Stomach (tissue), 9 donors: Measurements from ENCODE around the gene PLD4. TPM values are rescaled to one million over a fixed set of nuclear protein-coding genes. Genes with fewer than 3 reads are reported as not detected.

ENCODE experiments used
- DNase-seq, 2 donors: peaks; one replicate each; pipeline versions ENCODE4 v3.0.0 to v3.0.0-alpha.2; 2013 to 2019
- H3K27ac ChIP-seq, 5 donors: fragments of 200-600 bp in 4 of 5; sonication (generic) in 4 of 5; one replicate each; pipeline ENCODE4 v1.5.1; 2013 to 2019; ENCODE audit warnings: mild to moderate bottlenecking in 1 of 5, moderate library complexity in 1 of 5
- H3K27me3 ChIP-seq, 3 donors: fragments of 200-600 bp; sonication (generic); one replicate each; pipeline ENCODE4 v1.5.1; 2017 to 2019; ENCODE audit warnings: mixed run types in 1 of 3
- H3K36me3 ChIP-seq, 4 donors: fragments of 200-600 bp; sonication (generic); 1 replicate in 3 of 4; 2 replicates in 1 of 4; pipeline ENCODE4 v1.5.1; 2016 to 2019
- H3K4me1 ChIP-seq, 4 donors: fragments of 200-600 bp; sonication (generic); one replicate each; pipeline ENCODE4 v1.5.1; 2016 to 2019
- H3K4me3 ChIP-seq, 4 donors: fragments of 200-600 bp; sonication (generic) in 3 of 4; one replicate each; pipeline ENCODE4 v1.5.1; 2016 to 2019; ENCODE audit warnings: mild to moderate bottlenecking in 1 of 4
- H3K9me3 ChIP-seq, 4 donors: fragments of 200-600 bp; sonication (generic); one replicate each; pipeline ENCODE4 v1.5.1; 2016 to 2019
- EP300 ChIP-seq: sonication (generic); formaldehyde crosslinking; IDR thresholded peaks from one replicate; pipeline ENCODE4 v1.6.1; 2017; ENCODE audit warnings: antibody characterized with exemption
- POLR2A ChIP-seq, 4 donors: fragments of 450-650 bp; IDR thresholded peaks; one replicate each; pipeline ENCODE4 v1.6.1; 2016; ENCODE audit warnings: antibody characterized with exemption in 4 of 4, control low read depth in 2 of 4, mild to moderate bottlenecking in 1 of 4, moderate library complexity in 1 of 4
- POLR2AphosphoS5 ChIP-seq, 3 donors: sonication (generic); formaldehyde crosslinking; IDR thresholded peaks; one replicate each; pipeline ENCODE4 v1.6.1; 2016; ENCODE audit warnings: antibody characterized with exemption in 3 of 3
- WGBS, 5 donors: extraction: QIAGEN DNeasy Blood & Tissue Kit in 3 of 5; methylation state at CpG; one replicate each; pipeline versions ENCODE4 v1.1.5 to v1.1.7; 2013 to 2018; 5-methylcytosine and 5-hydroxymethylcytosine counted together
- intact Hi-C: fragments of 100-400 bp; cut with DNase I; formaldehyde crosslinking; loops from one replicate; pipeline ENCODE4 v1.15.1; 2023; ENCODE audit warnings: low total_unique reads
- polyA plus RNA-seq, 3 donors: library from polyadenylated mRNA; stranded (reverse); fragments of 200-250 nt; gene quantifications; one replicate each; pipeline ENCODE4 v1.2.3, GENCODE V29; 2013
- total RNA-seq, 5 donors: library from RNA; depleted of rRNA; stranded (reverse); fragments of >200 nt; gene quantifications; one replicate each; pipeline versions ENCODE4 v1.1.0 to v1.2.3, GENCODE V29; 2014 to 2016
- TF ChIP-seq, protein P1 (sequence below), 7 experiments: fragments of 450-650 bp in 4 of 7; fragments of 200-600 bp in 3 of 7; sonication (generic) in 3 of 7; IDR thresholded peaks; one replicate each; pipeline ENCODE4 v1.5.1; 2016 to 2019; ENCODE audit warnings: antibody characterized with exemption in 7 of 7, control low read depth in 2 of 7, mild to moderate bottlenecking in 1 of 7
- donor health status: healthy with polysubstance abuse.
- donor health status: Bipolar disorder and iron deficiency.
- donor health status: healthy.

PLD4 gene
- total and polyA plus RNA-seq, 8 donors: 0.14 to 2.6 (median 1.2) TPM; not detected in 4

DNA sequence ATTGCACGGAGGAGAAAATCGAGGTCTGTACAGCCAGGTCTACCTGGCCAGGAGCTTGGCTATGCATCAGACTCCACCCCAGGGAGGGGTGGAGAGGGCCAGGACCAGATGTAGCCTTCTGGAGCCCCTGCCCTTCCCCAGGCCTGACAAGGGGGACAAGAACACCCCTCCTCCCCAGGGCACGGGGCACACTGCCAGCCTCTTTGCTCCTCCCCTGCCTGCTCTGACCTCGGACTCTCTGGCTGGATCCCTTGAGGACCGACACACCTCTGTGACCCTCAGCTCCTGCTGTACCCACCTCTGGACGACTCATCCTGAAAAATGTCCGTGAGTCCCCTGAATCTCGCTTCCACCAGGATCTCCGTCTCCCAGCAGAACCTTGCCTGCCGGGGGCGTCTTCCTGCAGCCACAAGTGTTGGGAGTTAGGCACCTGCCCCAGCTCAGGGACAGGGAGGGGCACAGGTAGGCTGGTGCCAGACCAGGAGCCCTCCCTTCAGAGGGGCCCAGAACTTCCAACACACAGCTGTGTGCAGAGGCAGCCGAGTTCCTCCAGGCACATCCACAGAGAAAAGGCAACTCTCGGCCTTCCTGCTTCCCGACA lies 31.7 kb downstream of the PLD4 start:
- DNase-seq: no peak
- peaks cover 0 to 41% (median 23%) of the 10 kb centered on the region in 4 donors for H3K36me3 ChIP-seq
- no peak overlapping the region for H3K4me3 ChIP-seq
- intact Hi-C loops: no loop called here
- H3K4me1 ChIP-seq: peaks cover 8 to 14% (median 10%) of the 10 kb centered on the region in 4 donors
- H3K27ac ChIP-seq: no peak overlapping the region
- WGBS, 5 donors: 67 to 83% (median 75%) methylated on average over 10 to 14 of the region's 14 CpGs
- TF ChIP-seq, protein P1, sequence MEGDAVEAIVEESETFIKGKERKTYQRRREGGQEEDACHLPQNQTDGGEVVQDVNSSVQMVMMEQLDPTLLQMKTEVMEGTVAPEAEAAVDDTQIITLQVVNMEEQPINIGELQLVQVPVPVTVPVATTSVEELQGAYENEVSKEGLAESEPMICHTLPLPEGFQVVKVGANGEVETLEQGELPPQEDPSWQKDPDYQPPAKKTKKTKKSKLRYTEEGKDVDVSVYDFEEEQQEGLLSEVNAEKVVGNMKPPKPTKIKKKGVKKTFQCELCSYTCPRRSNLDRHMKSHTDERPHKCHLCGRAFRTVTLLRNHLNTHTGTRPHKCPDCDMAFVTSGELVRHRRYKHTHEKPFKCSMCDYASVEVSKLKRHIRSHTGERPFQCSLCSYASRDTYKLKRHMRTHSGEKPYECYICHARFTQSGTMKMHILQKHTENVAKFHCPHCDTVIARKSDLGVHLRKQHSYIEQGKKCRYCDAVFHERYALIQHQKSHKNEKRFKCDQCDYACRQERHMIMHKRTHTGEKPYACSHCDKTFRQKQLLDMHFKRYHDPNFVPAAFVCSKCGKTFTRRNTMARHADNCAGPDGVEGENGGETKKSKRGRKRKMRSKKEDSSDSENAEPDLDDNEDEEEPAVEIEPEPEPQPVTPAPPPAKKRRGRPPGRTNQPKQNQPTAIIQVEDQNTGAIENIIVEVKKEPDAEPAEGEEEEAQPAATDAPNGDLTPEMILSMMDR (IDR thresholded peaks at IDR 0.05): no peak
- TF ChIP-seq POLR2AphosphoS5 (IDR thresholded peaks at IDR 0.05): no peak
- TF ChIP-seq POLR2A (IDR thresholded peaks at IDR 0.05): no peak
- no peak for TF ChIP-seq EP300
- peaks cover 0 to 14% (median 0%) of the 10 kb centered on the region in 3 donors for H3K27me3 ChIP-seq
- no peaks in the 10 kb centered on the region for H3K9me3 ChIP-seq

DNA sequence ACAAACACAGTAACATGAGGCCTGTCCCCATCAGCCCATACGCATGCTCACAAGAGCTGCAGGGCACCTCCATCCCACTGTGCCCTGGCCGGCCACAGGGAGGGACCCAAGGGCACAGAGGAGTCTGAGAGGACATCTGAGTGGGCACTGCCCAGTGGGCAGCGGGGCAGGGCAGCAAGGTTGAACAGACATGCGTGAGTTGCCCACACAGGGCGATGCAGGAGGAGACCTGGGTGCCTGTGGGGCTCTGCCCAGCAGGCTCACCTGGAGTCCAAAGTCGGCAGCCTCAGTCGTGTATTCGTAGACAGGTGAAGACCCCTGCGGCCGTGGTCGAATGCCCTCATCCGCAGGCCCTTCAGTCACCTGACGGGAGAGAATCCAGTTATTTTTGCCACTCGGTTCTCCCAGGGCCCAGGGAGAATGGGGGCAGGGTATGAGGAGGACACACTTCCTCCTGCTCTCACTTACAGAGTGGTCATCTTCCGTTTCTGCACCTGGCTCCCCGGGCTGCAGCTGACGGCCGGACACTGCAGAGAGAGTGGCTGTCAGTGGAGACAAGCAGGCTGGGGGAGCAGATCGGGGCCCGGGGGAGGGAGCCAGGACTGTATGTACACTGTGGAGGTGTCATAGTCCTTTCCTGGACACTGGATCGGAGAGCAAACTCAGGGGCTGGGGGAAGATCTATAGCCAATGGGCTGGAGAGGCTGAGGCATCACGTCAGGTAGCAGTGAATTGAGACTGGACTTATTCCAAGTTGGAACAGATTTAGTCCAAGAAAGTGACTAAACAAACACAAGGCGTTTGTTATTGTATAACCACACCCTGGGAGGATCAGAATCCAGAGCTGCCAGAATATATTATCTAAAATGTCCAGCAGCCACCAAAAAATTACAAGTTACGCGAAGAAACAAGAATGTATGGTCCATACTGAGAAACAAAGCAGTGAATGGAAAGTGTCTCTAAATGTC lies 32.8 kb downstream of the PLD4 start:
- intact Hi-C loops: no loop called here
- DNase-seq: no peak
- no peak for TF ChIP-seq POLR2A (IDR thresholded peaks at IDR 0.05)
- TF ChIP-seq, protein P1 (IDR thresholded peaks at IDR 0.05): no peak
- no peak for TF ChIP-seq EP300
- TF ChIP-seq POLR2AphosphoS5 (IDR thresholded peaks at IDR 0.05): no peak
- Histone ChIP-seq H3K27me3 (peaks cover 0 to 14% (median 0%) of the 10 kb centered on the region in 3 donors), H3K27ac (no peak overlapping the region), H3K9me3 (no peaks in the 10 kb centered on the region), H3K36me3 (peaks cover 0 to 41% (median 23%) of the 10 kb centered on the region in 4 donors), H3K4me3 (no peak overlapping the region), H3K4me1 (peaks cover 8 to 14% (median 10%) of the 10 kb centered on the region in 4 donors)
- 58 to 66% (median 60%) methylated on average over 22 to 25 of the region's 25 CpGs for WGBS, 5 donors

DNA sequence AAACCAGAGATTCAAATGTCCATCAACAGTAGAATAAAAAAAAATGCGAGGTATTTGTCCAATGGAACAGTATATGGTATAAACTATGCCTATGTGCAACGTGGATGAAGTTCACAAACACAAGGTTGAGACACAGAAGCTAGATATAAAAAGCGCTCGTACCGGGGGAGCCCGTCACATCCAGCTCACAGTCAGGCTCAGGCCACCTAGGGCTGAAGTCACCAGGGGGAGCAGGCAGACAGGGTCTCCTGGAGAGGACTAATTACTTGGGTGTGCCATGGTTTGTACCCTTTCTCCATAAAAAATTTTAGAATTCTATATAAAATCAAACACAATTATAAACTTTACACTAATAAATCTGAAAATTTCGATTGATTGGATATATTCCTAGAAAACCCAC lies 39.9 kb downstream of the PLD4 start:
- 84 to 88% (median 86%) methylated on average over 7 of the region's 7 CpGs for WGBS, 5 donors
- peaks cover 23 to 38% (median 33%) of the 10 kb centered on the region in 4 donors for H3K4me1 ChIP-seq
- H3K27ac ChIP-seq: no peak overlapping the region
- H3K9me3 ChIP-seq: no peaks in the 10 kb centered on the region
- no peak overlapping the region for H3K4me3 ChIP-seq
- H3K27me3 ChIP-seq: peaks cover 0 to 26% (median 10%) of the 10 kb centered on the region in 3 donors
- no peak for DNase-seq
- intact Hi-C loops: no loop called here
- no peaks in the 10 kb centered on the region for H3K36me3 ChIP-seq
- TF ChIP-seq POLR2AphosphoS5 (IDR thresholded peaks at IDR 0.05) (no peak), EP300 (no peak), POLR2A (IDR thresholded peaks at IDR 0.05) (no peak)
- TF ChIP-seq, protein P1 (IDR thresholded peaks at IDR 0.05): no peak

DNA sequence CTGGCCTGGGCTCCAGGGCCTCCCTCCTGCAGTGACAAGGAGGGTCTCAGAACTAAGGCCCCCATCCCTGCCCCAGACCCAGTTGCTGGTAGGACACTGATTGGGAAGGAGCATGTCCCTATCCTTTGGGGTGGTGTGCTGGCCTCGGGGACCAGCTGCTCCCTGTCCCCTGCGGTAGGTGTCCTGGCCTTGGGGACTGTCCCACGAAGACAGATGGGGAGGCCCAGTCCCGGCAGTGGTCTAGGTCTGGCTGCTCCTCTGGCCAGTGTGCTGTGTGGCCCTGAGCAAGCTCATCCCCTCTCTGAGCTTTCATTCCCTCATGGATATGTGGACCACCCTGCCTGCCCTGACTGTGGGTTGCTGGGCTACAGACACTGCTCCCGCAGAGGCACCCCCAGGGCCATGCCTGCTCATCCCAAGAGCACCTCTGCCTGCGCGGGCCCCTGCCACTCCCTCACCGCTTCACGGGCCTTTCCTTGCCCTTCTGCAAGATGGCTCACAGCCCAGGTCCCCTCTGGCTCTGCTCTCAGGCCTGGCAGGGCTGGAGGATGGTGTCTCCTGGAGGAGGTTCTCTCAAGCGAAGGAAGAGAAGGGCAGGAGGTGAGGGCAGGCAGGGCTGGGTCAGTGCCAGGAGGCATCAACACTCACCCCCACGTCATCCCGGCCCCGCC lies 41.0 kb downstream of the PLD4 start:
- Histone ChIP-seq H3K27ac (peak overlapping the region in 3 of 5 donors; percentile 89 to 94 (median 90)), H3K4me3 (no peak overlapping the region), H3K27me3 (peaks cover 0 to 26% (median 10%) of the 10 kb centered on the region in 3 donors), H3K9me3 (no peaks in the 10 kb centered on the region), H3K4me1 (peaks cover 29 to 50% (median 43%) of the 10 kb centered on the region in 4 donors), H3K36me3 (no peaks in the 10 kb centered on the region)
- DNase-seq: no peak
- intact Hi-C loops: no loop called here
- WGBS, 5 donors: 75 to 88% (median 83%) methylated on average over 10 to 13 of the region's 13 CpGs
- TF ChIP-seq POLR2A (IDR thresholded peaks at IDR 0.05) (no peak), EP300 (no peak), POLR2AphosphoS5 (IDR thresholded peaks at IDR 0.05) (no peak)
- TF ChIP-seq, protein P1 (IDR thresholded peaks at IDR 0.05): no peak
